ENCODE measurements around the gene TNFRSF12A. TPM values are rescaled to one million over a fixed set of nuclear protein-coding genes. Genes with fewer than 3 reads are reported as not detected.

The TNFRSF12A gene
- total RNA-seq, 4 donors from 2014 or later, result 20.9 to 140 (median 57.5) TPM

DNA sequence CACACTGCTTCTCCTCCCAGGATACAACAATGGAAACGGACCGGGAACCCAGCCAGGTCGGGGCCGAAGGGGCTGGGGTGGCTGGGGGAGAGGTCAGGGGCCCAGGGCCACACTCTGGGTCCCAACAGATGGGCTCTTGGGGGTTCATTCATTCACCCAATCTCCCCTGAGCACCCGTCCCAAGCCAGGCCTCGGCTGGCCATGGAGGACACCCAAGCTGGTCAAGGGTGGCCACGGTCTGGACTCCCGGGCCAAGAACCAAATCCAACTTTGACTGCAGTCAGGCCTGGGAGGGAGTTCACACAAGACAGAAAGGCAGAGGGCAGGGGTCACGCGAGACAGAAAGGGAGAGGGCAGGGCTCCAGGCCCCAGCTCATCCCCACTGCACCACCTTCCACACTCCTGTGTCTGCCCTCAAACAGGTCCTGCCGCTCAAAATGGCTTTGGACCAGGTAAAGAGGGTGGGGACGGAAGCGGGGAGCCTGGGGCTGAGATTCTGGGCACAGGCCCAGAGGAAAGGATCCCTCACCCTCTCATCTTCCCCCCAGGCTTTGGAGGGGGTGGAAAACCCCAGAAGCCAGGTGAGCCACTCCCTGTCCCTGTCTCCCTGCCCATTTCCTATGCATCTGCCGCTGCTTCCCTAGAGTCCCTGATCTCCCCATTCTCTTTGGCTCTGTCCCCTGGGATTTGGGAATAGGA lies 27.6 kb upstream of the TNFRSF12A start:
- no peak overlapping the region for H3K4me3 ChIP-seq
- TF ChIP-seq POLR2AphosphoS5 (IDR thresholded peaks at IDR 0.05), result no peak
- TF ChIP-seq POLR2A (IDR thresholded peaks at IDR 0.05; ENCODE audit: low read depth), result no peak
- no peak for TF ChIP-seq EP300 (IDR thresholded peaks at IDR 0.05)
- TF ChIP-seq, protein P1, sequence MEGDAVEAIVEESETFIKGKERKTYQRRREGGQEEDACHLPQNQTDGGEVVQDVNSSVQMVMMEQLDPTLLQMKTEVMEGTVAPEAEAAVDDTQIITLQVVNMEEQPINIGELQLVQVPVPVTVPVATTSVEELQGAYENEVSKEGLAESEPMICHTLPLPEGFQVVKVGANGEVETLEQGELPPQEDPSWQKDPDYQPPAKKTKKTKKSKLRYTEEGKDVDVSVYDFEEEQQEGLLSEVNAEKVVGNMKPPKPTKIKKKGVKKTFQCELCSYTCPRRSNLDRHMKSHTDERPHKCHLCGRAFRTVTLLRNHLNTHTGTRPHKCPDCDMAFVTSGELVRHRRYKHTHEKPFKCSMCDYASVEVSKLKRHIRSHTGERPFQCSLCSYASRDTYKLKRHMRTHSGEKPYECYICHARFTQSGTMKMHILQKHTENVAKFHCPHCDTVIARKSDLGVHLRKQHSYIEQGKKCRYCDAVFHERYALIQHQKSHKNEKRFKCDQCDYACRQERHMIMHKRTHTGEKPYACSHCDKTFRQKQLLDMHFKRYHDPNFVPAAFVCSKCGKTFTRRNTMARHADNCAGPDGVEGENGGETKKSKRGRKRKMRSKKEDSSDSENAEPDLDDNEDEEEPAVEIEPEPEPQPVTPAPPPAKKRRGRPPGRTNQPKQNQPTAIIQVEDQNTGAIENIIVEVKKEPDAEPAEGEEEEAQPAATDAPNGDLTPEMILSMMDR (IDR thresholded peaks at IDR 0.05), result no peak
- no peaks in the 10 kb centered on the region for H3K36me3 ChIP-seq
- H3K27me3 ChIP-seq, result peaks cover 0 to 54% (median 0%) of the 10 kb centered on the region in 4 donors
- H3K4me1 ChIP-seq, result no peaks in the 10 kb centered on the region
- H3K27ac ChIP-seq (replicated peaks in 1 of 4), result no peak overlapping the region
- no peaks in the 10 kb centered on the region for H3K9me3 ChIP-seq
- intact Hi-C loops (cut with DNase I), result no loop called here
- no peak for DNase-seq (ENCODE audit: extremely low spot score)
- WGBS, result 90% methylated on average over 12 of the region's 14 CpGs

DNA sequence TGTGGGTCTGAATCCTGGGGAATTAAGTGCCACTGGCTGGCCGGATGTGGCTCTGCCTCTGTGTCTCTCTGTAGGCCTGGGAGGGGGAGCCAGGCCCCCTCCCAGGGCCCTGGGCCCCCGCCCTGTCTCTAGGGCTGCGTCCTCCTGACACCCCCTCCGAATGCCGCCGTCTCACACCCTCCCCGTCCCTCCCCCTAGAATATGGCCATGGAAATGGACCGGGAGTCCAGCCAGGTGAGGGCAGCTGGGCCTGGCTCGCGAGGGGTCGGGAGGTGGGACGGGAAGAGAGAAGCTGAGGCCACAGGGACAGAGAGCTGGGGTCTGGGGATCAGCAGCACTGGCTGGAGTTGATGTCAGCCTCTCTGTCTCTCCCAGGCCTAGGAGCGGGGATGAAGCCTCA lies 23.9 kb upstream of the TNFRSF12A start:
- DNase-seq (ENCODE audit: extremely low spot score), result no peak
- TF ChIP-seq POLR2A (IDR thresholded peaks at IDR 0.05; ENCODE audit: low read depth) (no peak), EP300 (IDR thresholded peaks at IDR 0.05) (no peak), POLR2AphosphoS5 (IDR thresholded peaks at IDR 0.05) (no peak)
- TF ChIP-seq, protein P1 (IDR thresholded peaks at IDR 0.05), result no peak
- WGBS, result 71% methylated on average over 9 of the region's 13 CpGs
- Histone ChIP-seq H3K4me1 (no peaks in the 10 kb centered on the region), H3K9me3 (no peaks in the 10 kb centered on the region), H3K27ac (replicated peaks in 1 of 4) (no peak overlapping the region), H3K27me3 (peaks cover 0 to 51% (median 0%) of the 10 kb centered on the region in 4 donors), H3K4me3 (no peak overlapping the region), H3K36me3 (no peaks in the 10 kb centered on the region)
- intact Hi-C loops (cut with DNase I), result no loop called here

DNA sequence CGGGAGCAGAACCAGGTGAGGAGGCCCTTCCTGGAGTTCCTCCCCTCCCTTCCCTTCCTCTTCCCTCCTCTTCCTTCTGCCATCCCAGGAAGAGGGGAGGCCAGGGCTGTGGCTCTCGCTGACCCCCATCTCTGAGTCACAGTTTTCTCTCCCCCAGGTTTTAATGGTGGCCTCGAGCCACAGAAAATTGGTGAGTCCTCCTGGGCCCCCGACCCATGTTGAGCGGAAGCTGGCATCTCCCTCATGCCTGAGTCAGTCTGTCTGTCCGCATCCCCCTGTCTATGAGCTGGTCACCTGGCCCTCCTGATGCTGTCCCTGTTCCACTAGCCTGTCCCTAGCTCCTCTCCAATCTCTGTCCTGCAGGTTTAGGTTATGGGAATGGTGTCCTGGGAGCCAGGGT lies 20.2 kb upstream of the TNFRSF12A start:
- no peaks in the 10 kb centered on the region for H3K36me3 ChIP-seq
- TF ChIP-seq POLR2A (IDR thresholded peaks at IDR 0.05; ENCODE audit: low read depth) (no peak), POLR2AphosphoS5 (IDR thresholded peaks at IDR 0.05) (no peak), EP300 (IDR thresholded peaks at IDR 0.05) (no peak)
- TF ChIP-seq, protein P1 (IDR thresholded peaks at IDR 0.05), result no peak
- 79% methylated on average over 6 of the region's 6 CpGs for WGBS

DNA sequence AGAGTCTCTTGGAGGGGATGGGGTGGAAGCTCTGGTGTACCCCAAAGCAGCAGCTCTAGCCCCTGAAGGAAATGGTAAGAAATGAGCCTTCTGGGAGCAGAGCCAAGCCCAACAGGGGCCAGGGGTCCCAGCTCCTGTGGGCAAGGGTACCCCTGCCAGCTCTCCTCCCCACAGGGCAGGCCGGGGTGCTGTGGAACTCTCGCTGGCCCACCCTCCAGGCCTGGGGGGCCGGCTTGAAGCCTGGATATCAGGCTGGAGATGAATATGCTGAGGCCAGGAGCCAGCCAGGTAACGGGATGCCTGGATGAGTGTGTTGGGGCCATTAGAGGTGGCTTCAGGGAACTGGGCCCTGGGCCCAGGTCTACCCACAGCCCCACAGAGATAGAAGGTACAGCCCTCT lies 19.6 kb upstream of the TNFRSF12A start:
- H3K36me3 ChIP-seq, result no peaks in the 10 kb centered on the region
- H3K27ac ChIP-seq (replicated peaks in 1 of 4), result no peak overlapping the region
- no peak for DNase-seq (ENCODE audit: extremely low spot score)
- TF ChIP-seq EP300 (IDR thresholded peaks at IDR 0.05), result no peak
- TF ChIP-seq, protein P1 (IDR thresholded peaks at IDR 0.05), result no peak
- no peak for TF ChIP-seq POLR2A (IDR thresholded peaks at IDR 0.05; ENCODE audit: low read depth)
- no peak for TF ChIP-seq POLR2AphosphoS5 (IDR thresholded peaks at IDR 0.05)
- H3K9me3 ChIP-seq, result no peaks in the 10 kb centered on the region
- peaks cover 3 to 15% (median 12%) of the 10 kb centered on the region in 4 donors for H3K4me1 ChIP-seq
- no peak overlapping the region for H3K4me3 ChIP-seq
- intact Hi-C loops (cut with DNase I), result no loop called here
- no CpG with 5 or more reads among the region's 4 CpGs for WGBS
- H3K27me3 ChIP-seq, result peaks cover 0 to 68% (median 3%) of the 10 kb centered on the region in 4 donors

More for the DNA sequence above, 20.2 kb upstream of the TNFRSF12A start:
- intact Hi-C loops (cut with DNase I), result no loop called here
- Histone ChIP-seq H3K9me3 (no peaks in the 10 kb centered on the region), H3K4me1 (peaks cover 2 to 11% (median 9%) of the 10 kb centered on the region in 4 donors), H3K27ac (replicated peaks in 1 of 4) (no peak overlapping the region), H3K4me3 (no peak overlapping the region), H3K27me3 (peaks cover 0 to 65% (median 2%) of the 10 kb centered on the region in 4 donors)
- DNase-seq (ENCODE audit: extremely low spot score), result no peak

Data from esophagus muscularis mucosa (tissue), 4 donors.